IMR-90 (cell line): ENCODE data around the gene TCAP. TPM values are rescaled to one million over a fixed set of nuclear protein-coding genes. Genes with fewer than 3 reads are reported as not detected.

ENCODE experiments used
- ATAC-seq: fragments of 200-7000 bp; cut with Tn5 transposase; 2 replicates; pipeline ENCODE4 v1.9.1; 2020; ENCODE audit warnings: low read depth, mild to moderate bottlenecking, moderate library complexity
- BruUV-seq: library from RNA; stranded (reverse); fragments of 400-500 nt; replicated peaks from 2 replicates; lab custom pipeline; 2021; lab: Mats Ljungman, UMichigan
- CTCF ChIA-PET: fragments of 300-600 bp; formaldehyde crosslinking; extraction: SDS; loops from one replicate; lab custom pipeline; 2021; ENCODE audit warnings: antibody characterized with exemption; lab: Yijun Ruan, JAX
- POLR2A ChIA-PET: fragments of 300-600 bp; sonication (Branson Sonifier 250); formaldehyde crosslinking; loops from one replicate; lab custom pipeline; 2022; ENCODE audit warnings: antibody characterized with exemption; ENCODE audit not compliant: unreplicated experiment; lab: Charles Lee
- DNase-seq: peaks from one replicate; pipeline ENCODE4 v3.0.0; 2013
- H2AFZ ChIP-seq: replicated peaks from 2 replicates; pipeline ENCODE3; 2013; ENCODE audit warnings: low read length, mild to moderate bottlenecking; ENCODE audit not compliant: poor library complexity
- H2AK5ac ChIP-seq: 2 replicates; pipeline ENCODE4 v1.6.1; 2013; ENCODE audit warnings: low read depth, low read length, inconsistent platforms
- H2AK9ac ChIP-seq: replicated peaks from 2 replicates; pipeline ENCODE3; 2013; ENCODE audit warnings: mild to moderate bottlenecking, low read depth, low read length, moderate library complexity; ENCODE audit not compliant: poor library complexity
- H2BK120ac ChIP-seq: 2 replicates; pipeline ENCODE4 v1.6.1; 2013; ENCODE audit warnings: low read depth, low read length, inconsistent platforms
- H2BK15ac ChIP-seq: 3 replicates; pipeline ENCODE4 v1.6.1; 2013; ENCODE audit warnings: low read depth, low read length, inconsistent platforms
- H2BK20ac ChIP-seq: 2 replicates; pipeline ENCODE4 v1.6.1; 2013; ENCODE audit warnings: low read depth, mild to moderate bottlenecking, inconsistent platforms, low read length, moderate library complexity
- H2BK5ac ChIP-seq: 2 replicates; pipeline ENCODE4 v1.6.1; 2013; ENCODE audit warnings: mild to moderate bottlenecking, low read depth, low read length, inconsistent platforms; ENCODE audit not compliant: poor library complexity, severe bottlenecking
- H3K14ac ChIP-seq: replicated peaks from 2 replicates; pipeline ENCODE4 v1.6.1; 2013; ENCODE audit warnings: low read depth, low read length, inconsistent platforms
- H3K18ac ChIP-seq: 2 replicates; pipeline ENCODE4 v1.6.1; 2013; ENCODE audit warnings: low read depth, low read length, control low read depth
- H3K23ac ChIP-seq: 2 replicates; pipeline ENCODE4 v1.6.1; 2013; ENCODE audit warnings: low read depth, low read length, inconsistent platforms
- H3K27ac ChIP-seq: 2 replicates; pipeline ENCODE4 v1.5.1; 2013; ENCODE audit warnings: mild to moderate bottlenecking, control low read depth, low read length; ENCODE audit not compliant: insufficient read depth
- H3K27me3 ChIP-seq: 2 replicates; pipeline ENCODE4 v1.6.1; 2013; ENCODE audit warnings: low read length; ENCODE audit not compliant: control insufficient read depth, insufficient read depth
- H3K36me3 ChIP-seq: 2 replicates; pipeline ENCODE4 v1.6.1; 2013; ENCODE audit warnings: low read length, mixed read lengths; ENCODE audit not compliant: control insufficient read depth, insufficient read depth
- H3K4ac ChIP-seq: 2 replicates; pipeline ENCODE4 v1.6.1; 2013; ENCODE audit warnings: low read depth, low read length, inconsistent platforms
- H3K4me1 ChIP-seq: 2 replicates; pipeline ENCODE4 v1.6.1; 2013; ENCODE audit warnings: low read length, mixed read lengths; ENCODE audit not compliant: control insufficient read depth, insufficient read depth
- H3K4me2 ChIP-seq: 2 replicates; pipeline ENCODE4 v1.6.1; 2013; ENCODE audit warnings: low read depth, mild to moderate bottlenecking, control low read depth, low read length, moderate library complexity
- H3K4me3 ChIP-seq: 2 replicates; pipeline ENCODE4 v1.5.1; 2013; ENCODE audit warnings: low read depth, mild to moderate bottlenecking, control low read depth, low read length, moderate library complexity; ENCODE audit not compliant: insufficient read depth
- H3K56ac ChIP-seq: 2 replicates; pipeline ENCODE4 v1.6.1; 2013; ENCODE audit warnings: low read length, inconsistent platforms; ENCODE audit not compliant: insufficient read depth; ENCODE audit errors: extremely low read depth
- H3K79me1 ChIP-seq, 2 experiments: 2 replicates each; pipeline ENCODE4 v1.6.1; 2013; ENCODE audit warnings: low read length in 2 of 2, inconsistent platforms in 1 of 2, low read depth in 1 of 2
- H3K9ac ChIP-seq: 2 replicates; pipeline ENCODE4 v1.6.1; 2013; ENCODE audit warnings: low read depth, low read length, control low read depth
- H3K9me1 ChIP-seq: 2 replicates; pipeline ENCODE4 v1.6.1; 2013; ENCODE audit warnings: low read length, inconsistent platforms; ENCODE audit not compliant: insufficient read depth
- H3K9me3 ChIP-seq: 2 replicates; pipeline ENCODE4 v1.6.1; 2013; ENCODE audit warnings: low read length; ENCODE audit not compliant: control insufficient read depth, insufficient read depth
- H4K20me1 ChIP-seq: 2 replicates; pipeline ENCODE4 v1.6.1; 2013; ENCODE audit warnings: low read length, inconsistent platforms; ENCODE audit not compliant: insufficient read depth
- H4K5ac ChIP-seq: 2 replicates; pipeline ENCODE4 v1.6.1; 2013; ENCODE audit warnings: mild to moderate bottlenecking, low read depth, low read length, control low read depth
- H4K8ac ChIP-seq, 2 experiments: 2 replicates each; pipeline ENCODE4 v1.6.1; 2013; ENCODE audit warnings: low read depth in 2 of 2, low read length in 2 of 2, control low read depth in 1 of 2, inconsistent platforms in 1 of 2
- H4K91ac ChIP-seq: 2 replicates; pipeline ENCODE4 v1.6.1; 2013; ENCODE audit warnings: low read depth, low read length, inconsistent platforms; ENCODE audit not compliant: insufficient read depth
- BHLHE40 ChIP-seq: fragments of 150-350 bp; IDR thresholded peaks from 2 replicates; pipeline ENCODE4 v1.6.1; 2016; ENCODE audit warnings: mild to moderate bottlenecking, low read depth, low read length
- CEBPB ChIP-seq: IDR thresholded peaks from 2 replicates; pipeline ENCODE4 v1.6.1; 2012; ENCODE audit warnings: low read depth, low read length, improper control_type of control experiment
- CHD1 ChIP-seq: IDR thresholded peaks from 2 replicates; pipeline ENCODE4 v1.6.1; 2012; ENCODE audit warnings: low read depth, low read length, improper control_type of control experiment
- FOS ChIP-seq: fragments of 150-350 bp; IDR thresholded peaks from 2 replicates; pipeline ENCODE4 v1.6.1; 2016; ENCODE audit warnings: low read depth, low read length
- MAFK ChIP-seq: IDR thresholded peaks from 2 replicates; pipeline ENCODE4 v1.6.1; 2012; ENCODE audit warnings: low read depth, low read length, improper control_type of control experiment
- MAZ ChIP-seq: IDR thresholded peaks from 2 replicates; pipeline ENCODE4 v1.6.1; 2012; ENCODE audit warnings: low read depth, mild to moderate bottlenecking, low read length, improper control_type of control experiment, moderate library complexity, borderline replicate concordance
- MXI1 ChIP-seq: IDR thresholded peaks from 2 replicates; pipeline ENCODE4 v1.6.1; 2012; ENCODE audit warnings: low read depth, mild to moderate bottlenecking, low read length, moderate library complexity, borderline replicate concordance
- NFE2L2 ChIP-seq: fragments of 150-350 bp; IDR thresholded peaks from 2 replicates; pipeline ENCODE4 v1.6.1; 2016; ENCODE audit warnings: low read depth, mild to moderate bottlenecking, low read length
- POLR2A ChIP-seq: IDR thresholded peaks from 2 replicates; pipeline ENCODE4 v1.6.1; 2012; ENCODE audit warnings: mild to moderate bottlenecking, low read depth, low read length
- RAD21 ChIP-seq: IDR thresholded peaks from 2 replicates; pipeline ENCODE4 v1.6.1; 2012; ENCODE audit warnings: low read length, improper control_type of control experiment
- RCOR1 ChIP-seq: IDR thresholded peaks from 2 replicates; pipeline ENCODE4 v1.6.1; 2012; ENCODE audit warnings: mild to moderate bottlenecking, low read length, improper control_type of control experiment; ENCODE audit not compliant: insufficient replicate concordance
- RFX5 ChIP-seq: IDR thresholded peaks from 2 replicates; pipeline ENCODE4 v1.8.0; 2012; ENCODE audit warnings: low read depth, mild to moderate bottlenecking, low read length, moderate library complexity
- SMC3 ChIP-seq: fragments of 150-350 bp; IDR thresholded peaks from 2 replicates; pipeline ENCODE4 v1.6.1; 2016; ENCODE audit warnings: low read depth, mild to moderate bottlenecking, antibody characterized with exemption, low read length, moderate library complexity
- WGBS, 2 experiments: methylation state at CpG; one replicate each; pipeline versions ENCODE4 v1.1.5 to v1.1.7; 2013; ENCODE audit warnings: missing lambda C conversion rate in 2 of 2; ENCODE audit not compliant: insufficient read length in 1 of 2; ENCODE audit errors: extremely low coverage in 2 of 2; 5-methylcytosine and 5-hydroxymethylcytosine counted together
- dilution Hi-C: fragments of 300-500 bp; cut with HindIII; formaldehyde crosslinking; loops from one replicate; pipeline ENCODE4 v1.14.3; 2018; ENCODE audit warnings: low sequenced_read_pairs; ENCODE audit not compliant: unreplicated experiment
- in situ Hi-C: fragments of 300-500 bp; cut with MboI; formaldehyde crosslinking; loops from 3 replicates; pipeline ENCODE4 v1.14.3; 2019; ENCODE audit warnings: low sequenced_read_pairs, inconsistent platforms, mixed read lengths
- intact Hi-C: fragments of 100-400 bp; cut with micrococcal nuclease; formaldehyde crosslinking; loops from 2 replicates; pipeline ENCODE4 v1.10.0; 2022
- polyA plus RNA-seq, 3 experiments: library from polyadenylated mRNA; depleted of rRNA; stranded (reverse); fragments of >200 nt; gene quantifications; 2 replicates each; pipeline ENCODE4 v1.2.3, GENCODE V29; 2012; ENCODE audit warnings: low replicate concordance in 1 of 3
- total RNA-seq: library from RNA; depleted of rRNA; stranded (reverse); fragments of >200 nt; gene quantifications from 2 replicates; pipeline ENCODE4 v1.2.3, GENCODE V29; 2012
- TF ChIP-seq, protein P1 (sequence below): fragments of 150-350 bp; IDR thresholded peaks from 2 replicates; pipeline ENCODE4 v1.6.1; 2016; ENCODE audit warnings: low read depth, mild to moderate bottlenecking, low read length, moderate library complexity, borderline replicate concordance
- TF ChIP-seq, protein P2 (sequence below): conservative IDR thresholded peaks from 2 replicates; pipeline ENCODE4 v1.5.1; 2012; ENCODE audit warnings: mild to moderate bottlenecking, low read depth, low read length, improper control_type of control experiment
- TF ChIP-seq, protein P3 (sequence below): fragments of 150-350 bp; IDR thresholded peaks from 2 replicates; pipeline ENCODE4 v1.6.1; 2017; ENCODE audit warnings: mild to moderate bottlenecking, antibody characterized with exemption, low read length, low read depth

Gene TCAP
- total and polyA plus RNA-seq, 2 of the 4 experiments (the other 2 are of a cell fraction): under 0.01 to 0.21 TPM

- Histone ChIP-seq H3K56ac (no peak overlapping the region), H4K5ac (no peak overlapping the region), H3K9me3 (no peaks in the 10 kb centered on the region), H3K4me1 (no peaks in the 10 kb centered on the region), H4K91ac (no peak overlapping the region), H3K36me3 (peaks cover 67% of the 10 kb centered on the region), H2AFZ (no peak overlapping the region), H2BK15ac (no peak overlapping the region), H2AK9ac (no peak overlapping the region), H3K9ac (no peak overlapping the region), H3K27me3 (no peaks in the 10 kb centered on the region), H3K4me2 (no peak overlapping the region), H2BK120ac (no peak overlapping the region), H4K20me1 (peaks cover 1% of the 10 kb centered on the region; the same call in 1 of the 2 replicates), H3K9me1 (no peaks in the 10 kb centered on the region), H3K4me3 (no peak overlapping the region), H2BK20ac (no peak overlapping the region), H3K18ac (no peak overlapping the region), H2BK5ac (no peak overlapping the region), H3K79me1 (peaks cover 0 to 10% of the 10 kb centered on the region in 2 experiments; a peak in 2 of 4 replicates), H4K8ac (no peak overlapping the region), H2AK5ac (no peak overlapping the region), H3K27ac (no peak overlapping the region), H3K14ac (no peak overlapping the region), H3K4ac (no peak overlapping the region), H3K23ac (no peak overlapping the region)
- BruUV-seq: no TSS peak
- DNase-seq (no peak), ATAC-seq (no peak)
- in situ Hi-C loops (no loop called here), intact Hi-C loops (no loop called here), dilution Hi-C loops (no loop called here)
- CTCF ChIA-PET: no interaction called here
- POLR2A ChIA-PET: no interaction called here
- TF ChIP-seq FOS (no peak), CEBPB (no peak), RCOR1 (no peak), CHD1 (no peak), POLR2A (no peak), MAFK (no peak), SMC3 (no peak), MXI1 (no peak), BHLHE40 (no peak), RAD21 (no peak), NFE2L2 (no peak), MAZ (no peak), RFX5 (no peak)
- TF ChIP-seq, protein P1, sequence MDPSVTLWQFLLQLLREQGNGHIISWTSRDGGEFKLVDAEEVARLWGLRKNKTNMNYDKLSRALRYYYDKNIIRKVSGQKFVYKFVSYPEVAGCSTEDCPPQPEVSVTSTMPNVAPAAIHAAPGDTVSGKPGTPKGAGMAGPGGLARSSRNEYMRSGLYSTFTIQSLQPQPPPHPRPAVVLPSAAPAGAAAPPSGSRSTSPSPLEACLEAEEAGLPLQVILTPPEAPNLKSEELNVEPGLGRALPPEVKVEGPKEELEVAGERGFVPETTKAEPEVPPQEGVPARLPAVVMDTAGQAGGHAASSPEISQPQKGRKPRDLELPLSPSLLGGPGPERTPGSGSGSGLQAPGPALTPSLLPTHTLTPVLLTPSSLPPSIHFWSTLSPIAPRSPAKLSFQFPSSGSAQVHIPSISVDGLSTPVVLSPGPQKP: no peak
- TF ChIP-seq, protein P2, sequence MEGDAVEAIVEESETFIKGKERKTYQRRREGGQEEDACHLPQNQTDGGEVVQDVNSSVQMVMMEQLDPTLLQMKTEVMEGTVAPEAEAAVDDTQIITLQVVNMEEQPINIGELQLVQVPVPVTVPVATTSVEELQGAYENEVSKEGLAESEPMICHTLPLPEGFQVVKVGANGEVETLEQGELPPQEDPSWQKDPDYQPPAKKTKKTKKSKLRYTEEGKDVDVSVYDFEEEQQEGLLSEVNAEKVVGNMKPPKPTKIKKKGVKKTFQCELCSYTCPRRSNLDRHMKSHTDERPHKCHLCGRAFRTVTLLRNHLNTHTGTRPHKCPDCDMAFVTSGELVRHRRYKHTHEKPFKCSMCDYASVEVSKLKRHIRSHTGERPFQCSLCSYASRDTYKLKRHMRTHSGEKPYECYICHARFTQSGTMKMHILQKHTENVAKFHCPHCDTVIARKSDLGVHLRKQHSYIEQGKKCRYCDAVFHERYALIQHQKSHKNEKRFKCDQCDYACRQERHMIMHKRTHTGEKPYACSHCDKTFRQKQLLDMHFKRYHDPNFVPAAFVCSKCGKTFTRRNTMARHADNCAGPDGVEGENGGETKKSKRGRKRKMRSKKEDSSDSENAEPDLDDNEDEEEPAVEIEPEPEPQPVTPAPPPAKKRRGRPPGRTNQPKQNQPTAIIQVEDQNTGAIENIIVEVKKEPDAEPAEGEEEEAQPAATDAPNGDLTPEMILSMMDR: no peak
- TF ChIP-seq, protein P3, sequence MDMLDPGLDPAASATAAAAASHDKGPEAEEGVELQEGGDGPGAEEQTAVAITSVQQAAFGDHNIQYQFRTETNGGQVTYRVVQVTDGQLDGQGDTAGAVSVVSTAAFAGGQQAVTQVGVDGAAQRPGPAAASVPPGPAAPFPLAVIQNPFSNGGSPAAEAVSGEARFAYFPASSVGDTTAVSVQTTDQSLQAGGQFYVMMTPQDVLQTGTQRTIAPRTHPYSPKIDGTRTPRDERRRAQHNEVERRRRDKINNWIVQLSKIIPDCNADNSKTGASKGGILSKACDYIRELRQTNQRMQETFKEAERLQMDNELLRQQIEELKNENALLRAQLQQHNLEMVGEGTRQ: no peak
- WGBS, 2 experiments: 100% methylated on average over 1 of the region's 10 CpGs; no CpG with 5 or more reads in 1 of the 2 experiments
These were observed 46.7 kb downstream of the TCAP start for GRCh38 chr17:39711851-39712250.
